SK-N-SH (cell line): Measurements from ENCODE around the gene THSD4. TPM values are rescaled to one million over a fixed set of nuclear protein-coding genes. Genes with fewer than 3 reads are reported as not detected.

Source experiments
- CTCF ChIA-PET: fragments of 300-600, 350-600 bp; formaldehyde crosslinking; extraction: SDS; loops from one replicate; lab custom pipeline; 2021; lab: Yijun Ruan, JAX
- POLR2A ChIA-PET: fragments of 350-600 bp; sonication (Branson Sonifier 250); formaldehyde crosslinking; extraction: SDS; loops from one replicate; lab custom pipeline; 2020; ENCODE audit warnings: antibody characterized with exemption, inconsistent platforms; lab: Yijun Ruan, JAX
- DNase-seq: peaks from one replicate; pipeline ENCODE4 v3.0.0; 2012
- H2AFZ ChIP-seq: fragments of 200-600 bp; sonication (generic); 2 replicates; pipeline ENCODE4 v1.8.1; 2016; ENCODE audit warnings: antibody characterized with exemption, mild to moderate bottlenecking, low read depth
- H3F3A ChIP-seq: fragments of 200-600 bp; sonication (generic); replicated peaks from 2 replicates; pipeline ENCODE3; 2016; ENCODE audit warnings: antibody characterized with exemption, mild to moderate bottlenecking; ENCODE audit not compliant: insufficient read depth
- H3K27ac ChIP-seq, 2 experiments: fragments of 200-500 bp in 1 of 2; fragments of 200-600 bp in 1 of 2; sonication (Bioruptor generic) in 1 of 2; sonication (generic), shearing (Covaris generic) in 1 of 2; 2 replicates each; pipeline versions ENCODE4 v1.5.1 to v1.6.1; 2014 to 2016; ENCODE audit warnings: low read depth in 2 of 2, inconsistent platforms in 1 of 2, low read length in 1 of 2, mild to moderate bottlenecking in 1 of 2, mixed read lengths in 1 of 2
- H3K27me3 ChIP-seq: fragments of 200-600 bp; sonication (generic), shearing (Covaris generic); 2 replicates; pipeline ENCODE4 v1.6.1; 2016; ENCODE audit warnings: mixed run types; ENCODE audit not compliant: insufficient read depth
- H3K36me3 ChIP-seq, 2 experiments: fragments of 200-500 bp in 1 of 2; fragments of 200-600 bp in 1 of 2; sonication (Bioruptor generic) in 1 of 2; sonication (generic) in 1 of 2; replicated peaks in 1 of 2; 2 replicates each; pipeline versions ENCODE3 to v1.5.1; 2014 to 2016; ENCODE audit warnings: low read length in 1 of 2, mild to moderate bottlenecking in 1 of 2; ENCODE audit not compliant: insufficient read depth in 2 of 2, control insufficient read depth in 1 of 2
- H3K4me1 ChIP-seq, 2 experiments: fragments of 200-500 bp in 1 of 2; fragments of 200-600 bp in 1 of 2; sonication (Bioruptor generic) in 1 of 2; sonication (generic), shearing (Covaris generic) in 1 of 2; 2 replicates each; pipeline versions ENCODE4 v1.5.1 to v1.6.1; 2014 to 2016; ENCODE audit warnings: low read depth in 1 of 2, low read length in 1 of 2, mixed run types in 1 of 2; ENCODE audit not compliant: insufficient read depth in 2 of 2, control insufficient read depth in 1 of 2
- H3K4me2 ChIP-seq: fragments of 200-600 bp; sonication (generic), shearing (Covaris generic); 2 replicates; pipeline ENCODE4 v1.6.1; 2017; ENCODE audit warnings: mixed run types
- H3K4me3 ChIP-seq, 2 experiments: fragments of 200-500 bp in 1 of 2; fragments of 200-600 bp in 1 of 2; sonication (Bioruptor generic) in 1 of 2; sonication (generic), shearing (Covaris generic) in 1 of 2; 2 replicates each; pipeline versions ENCODE4 v1.5.1 to v1.8.1; 2014 to 2016; ENCODE audit warnings: low read depth in 2 of 2, inconsistent platforms in 1 of 2, low read length in 1 of 2, mild to moderate bottlenecking in 1 of 2, mixed read lengths in 1 of 2, moderate library complexity in 1 of 2
- H3K79me2 ChIP-seq: fragments of 200-600 bp; sonication (generic); 2 replicates; pipeline ENCODE4 v1.8.1; 2017; ENCODE audit warnings: mild to moderate bottlenecking; ENCODE audit not compliant: insufficient read depth
- H3K9ac ChIP-seq: fragments of 200-600 bp; sonication (generic); 2 replicates; pipeline ENCODE4 v1.6.1; 2017; ENCODE audit warnings: mixed run types
- H3K9me2 ChIP-seq: fragments of 200-600 bp; sonication (generic); 2 replicates; pipeline ENCODE4 v1.6.1; 2017; ENCODE audit warnings: mixed run types
- H3K9me3 ChIP-seq: fragments of 200-600 bp; sonication (generic); 2 replicates; pipeline ENCODE4 v1.6.1; 2017; ENCODE audit warnings: mixed run types, mild to moderate bottlenecking, moderate library complexity
- H4K20me1 ChIP-seq: fragments of 200-600 bp; sonication (generic); 2 replicates; pipeline ENCODE4 v1.6.1; 2017; ENCODE audit warnings: mild to moderate bottlenecking, mixed run types; ENCODE audit not compliant: insufficient read depth
- CHD2 ChIP-seq: fragments of 150-350 bp; IDR thresholded peaks from 2 replicates; pipeline ENCODE4 v1.6.1; 2018; ENCODE audit warnings: low read length; ENCODE audit not compliant: partially characterized antibody
- ELF1 ChIP-seq: IDR thresholded peaks from 2 replicates; pipeline ENCODE4 v1.4.0; 2012
- EZH2phosphoT487 ChIP-seq: fragments of 200-600 bp; sonication (generic); IDR thresholded peaks from 2 replicates; pipeline ENCODE4 v1.6.1; 2017; ENCODE audit warnings: low read depth, mixed run types, mild to moderate bottlenecking, antibody characterized with exemption, moderate library complexity, borderline replicate concordance
- FOXM1 ChIP-seq: IDR thresholded peaks from 2 replicates; pipeline ENCODE4 v1.4.0; 2012; ENCODE audit warnings: low read depth, mild to moderate bottlenecking
- MEF2A ChIP-seq: IDR thresholded peaks from 2 replicates; pipeline ENCODE4 v1.4.0; 2012; ENCODE audit warnings: low read depth, borderline replicate concordance
- MXI1 ChIP-seq: IDR thresholded peaks from 2 replicates; pipeline ENCODE4 v1.6.1; 2012; ENCODE audit warnings: mild to moderate bottlenecking, low read depth, low read length, improper control_type of control experiment
- NRF1 ChIP-seq: IDR thresholded peaks from 2 replicates; pipeline ENCODE4 v1.6.1; 2012; ENCODE audit warnings: low read depth, mild to moderate bottlenecking, low read length
- RCOR1 ChIP-seq: fragments of 150-350 bp; IDR thresholded peaks from 2 replicates; pipeline ENCODE4 v1.6.1; 2017; ENCODE audit warnings: antibody characterized with exemption, low read length
- RFX5 ChIP-seq: IDR thresholded peaks from 2 replicates; pipeline ENCODE4 v1.6.1; 2012; ENCODE audit warnings: mild to moderate bottlenecking, improper control_type of control experiment, low read length
- SIN3A ChIP-seq: IDR thresholded peaks from 2 replicates; pipeline ENCODE4 v1.6.1; 2012; ENCODE audit warnings: low read depth, mild to moderate bottlenecking, low read length, moderate library complexity, borderline replicate concordance
- SMC3 ChIP-seq: IDR thresholded peaks from 2 replicates; pipeline ENCODE4 v1.6.1; 2012; ENCODE audit warnings: low read depth, low read length, improper control_type of control experiment
- TAF1 ChIP-seq: IDR thresholded peaks from 2 replicates; pipeline ENCODE4 v1.6.1; 2012; ENCODE audit warnings: low read depth, mild to moderate bottlenecking, low read length, moderate library complexity, borderline replicate concordance
- TCF12 ChIP-seq: IDR thresholded peaks from 2 replicates; pipeline ENCODE4 v1.4.0; 2012
- TEAD4 ChIP-seq: IDR thresholded peaks from 2 replicates; pipeline ENCODE4 v1.4.0; 2012; ENCODE audit warnings: mild to moderate bottlenecking, borderline replicate concordance; ENCODE audit not compliant: insufficient read depth
- WGBS: methylation state at CpG from one replicate; pipeline ENCODE4 v1.1.6; 2017; ENCODE audit warnings: low lambda C conversion rate; 5-methylcytosine and 5-hydroxymethylcytosine counted together
- polyA plus RNA-seq, 3 experiments: library from polyadenylated mRNA; depleted of rRNA; stranded (reverse); fragments of >200 nt; gene quantifications; 2 replicates each; pipeline ENCODE4 v1.2.3, GENCODE V29; 2012
- TF ChIP-seq, protein P1 (sequence below): IDR thresholded peaks from 2 replicates; pipeline ENCODE4 v1.4.0; 2012; ENCODE audit warnings: low read depth, borderline replicate concordance
- TF ChIP-seq, protein P2 (sequence below): IDR thresholded peaks from 2 replicates; pipeline ENCODE4; 2012
- TF ChIP-seq, protein P3 (sequence below): IDR thresholded peaks from 2 replicates; pipeline ENCODE4 v1.4.0; 2012; ENCODE audit warnings: low read depth, borderline replicate concordance
- TF ChIP-seq, protein P4 (sequence below): fragments of 150-350 bp; IDR thresholded peaks from 2 replicates; pipeline ENCODE4 v1.6.1; 2017; ENCODE audit warnings: antibody characterized with exemption, low read length, low read depth, borderline replicate concordance
- TF ChIP-seq, protein P5 (sequence below): fragments of 150-350 bp; IDR thresholded peaks from 2 replicates; pipeline ENCODE4 v1.6.1; 2016; ENCODE audit warnings: mild to moderate bottlenecking, low read depth, low read length

Gene THSD4
- polyA plus RNA-seq, 1 of the 3 experiments (the other 2 are of a cell fraction): 79.1 TPM

DNA sequence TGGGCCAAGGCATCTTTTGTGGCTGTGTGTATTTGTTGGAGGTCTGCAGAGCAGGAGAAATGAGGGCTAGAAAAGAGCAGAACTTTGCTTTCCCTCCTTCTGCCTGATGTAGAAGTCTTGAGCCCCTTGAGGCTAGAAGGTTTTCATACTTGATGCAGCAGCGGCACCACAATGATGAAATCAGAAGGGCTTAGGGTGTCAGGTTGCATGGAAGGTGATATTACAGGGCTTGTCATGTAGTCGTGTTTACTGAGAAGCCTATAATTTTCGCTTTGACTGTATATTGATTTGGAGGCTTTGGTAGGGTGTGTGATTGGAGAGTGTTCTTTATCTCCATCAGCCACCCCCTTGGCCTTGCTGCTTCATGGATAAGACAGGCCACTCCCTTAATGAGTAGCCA, 339.8 kb downstream of the THSD4 start (continued):
- TF ChIP-seq MEF2A: no peak
- TF ChIP-seq, protein P1, sequence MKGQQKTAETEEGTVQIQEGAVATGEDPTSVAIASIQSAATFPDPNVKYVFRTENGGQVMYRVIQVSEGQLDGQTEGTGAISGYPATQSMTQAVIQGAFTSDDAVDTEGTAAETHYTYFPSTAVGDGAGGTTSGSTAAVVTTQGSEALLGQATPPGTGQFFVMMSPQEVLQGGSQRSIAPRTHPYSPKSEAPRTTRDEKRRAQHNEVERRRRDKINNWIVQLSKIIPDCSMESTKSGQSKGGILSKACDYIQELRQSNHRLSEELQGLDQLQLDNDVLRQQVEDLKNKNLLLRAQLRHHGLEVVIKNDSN: no peak
- TF ChIP-seq FOXM1: no peak
- TF ChIP-seq TCF12: no peak
- no peak for TF ChIP-seq TEAD4
- no peak for TF ChIP-seq SIN3A
- TF ChIP-seq, all 33 proteins: peak for 0

DNA sequence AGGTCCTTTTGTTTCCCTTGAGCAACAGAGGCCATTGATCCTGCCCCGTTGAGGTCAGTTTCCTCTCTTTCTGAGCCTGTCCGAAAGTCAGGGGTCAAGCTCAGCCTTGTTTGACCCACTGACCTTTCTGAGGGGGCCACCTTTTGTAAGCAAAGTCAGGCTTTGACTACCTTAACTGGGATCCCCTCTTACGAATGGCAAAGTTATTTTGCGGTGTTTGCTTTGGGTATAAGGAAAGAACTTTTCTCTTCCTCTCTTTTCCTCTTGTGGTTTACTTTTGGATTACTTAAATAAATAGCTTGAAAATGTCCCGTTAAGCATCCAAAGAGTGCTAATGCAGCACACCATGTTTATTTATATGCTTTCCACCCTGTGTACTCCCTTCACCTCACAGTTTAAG, 340.6 kb downstream of the THSD4 start:
- no peaks in the 10 kb centered on the region for H3K27me3 ChIP-seq
- H4K20me1 ChIP-seq: no peaks in the 10 kb centered on the region
- CTCF ChIA-PET: interaction anchor here (0.6 to 2.2 kb wide), 6 partner anchors 11 to 644 kb away, joined by 3 to 7 read pairs (median 4); no protein-coding TSS in a partner anchor
- no peak overlapping the region for H3K4me3 ChIP-seq
- no peak overlapping the region for H2AFZ ChIP-seq
- H3K36me3 ChIP-seq: no peaks in the 10 kb centered on the region
- TF ChIP-seq NRF1 (no peak), RCOR1 (no peak), SMC3 (no peak), TEAD4 (no peak), CHD2 (no peak), FOXM1 (no peak), RFX5 (no peak), ELF1 (no peak), MXI1 (no peak), EZH2phosphoT487 (no peak), TAF1 (no peak)
- TF ChIP-seq, protein P2, sequence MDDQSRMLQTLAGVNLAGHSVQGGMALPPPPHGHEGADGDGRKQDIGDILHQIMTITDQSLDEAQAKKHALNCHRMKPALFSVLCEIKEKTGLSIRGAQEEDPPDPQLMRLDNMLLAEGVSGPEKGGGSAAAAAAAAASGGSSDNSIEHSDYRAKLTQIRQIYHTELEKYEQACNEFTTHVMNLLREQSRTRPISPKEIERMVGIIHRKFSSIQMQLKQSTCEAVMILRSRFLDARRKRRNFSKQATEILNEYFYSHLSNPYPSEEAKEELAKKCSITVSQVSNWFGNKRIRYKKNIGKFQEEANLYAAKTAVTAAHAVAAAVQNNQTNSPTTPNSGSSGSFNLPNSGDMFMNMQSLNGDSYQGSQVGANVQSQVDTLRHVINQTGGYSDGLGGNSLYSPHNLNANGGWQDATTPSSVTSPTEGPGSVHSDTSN: no peak
- TF ChIP-seq, protein P3, sequence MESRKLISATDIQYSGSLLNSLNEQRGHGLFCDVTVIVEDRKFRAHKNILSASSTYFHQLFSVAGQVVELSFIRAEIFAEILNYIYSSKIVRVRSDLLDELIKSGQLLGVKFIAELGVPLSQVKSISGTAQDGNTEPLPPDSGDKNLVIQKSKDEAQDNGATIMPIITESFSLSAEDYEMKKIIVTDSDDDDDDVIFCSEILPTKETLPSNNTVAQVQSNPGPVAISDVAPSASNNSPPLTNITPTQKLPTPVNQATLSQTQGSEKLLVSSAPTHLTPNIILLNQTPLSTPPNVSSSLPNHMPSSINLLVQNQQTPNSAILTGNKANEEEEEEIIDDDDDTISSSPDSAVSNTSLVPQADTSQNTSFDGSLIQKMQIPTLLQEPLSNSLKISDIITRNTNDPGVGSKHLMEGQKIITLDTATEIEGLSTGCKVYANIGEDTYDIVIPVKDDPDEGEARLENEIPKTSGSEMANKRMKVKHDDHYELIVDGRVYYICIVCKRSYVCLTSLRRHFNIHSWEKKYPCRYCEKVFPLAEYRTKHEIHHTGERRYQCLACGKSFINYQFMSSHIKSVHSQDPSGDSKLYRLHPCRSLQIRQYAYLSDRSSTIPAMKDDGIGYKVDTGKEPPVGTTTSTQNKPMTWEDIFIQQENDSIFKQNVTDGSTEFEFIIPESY: no peak
- TF ChIP-seq, protein P4, sequence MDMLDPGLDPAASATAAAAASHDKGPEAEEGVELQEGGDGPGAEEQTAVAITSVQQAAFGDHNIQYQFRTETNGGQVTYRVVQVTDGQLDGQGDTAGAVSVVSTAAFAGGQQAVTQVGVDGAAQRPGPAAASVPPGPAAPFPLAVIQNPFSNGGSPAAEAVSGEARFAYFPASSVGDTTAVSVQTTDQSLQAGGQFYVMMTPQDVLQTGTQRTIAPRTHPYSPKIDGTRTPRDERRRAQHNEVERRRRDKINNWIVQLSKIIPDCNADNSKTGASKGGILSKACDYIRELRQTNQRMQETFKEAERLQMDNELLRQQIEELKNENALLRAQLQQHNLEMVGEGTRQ: no peak
- TF ChIP-seq, protein P5, sequence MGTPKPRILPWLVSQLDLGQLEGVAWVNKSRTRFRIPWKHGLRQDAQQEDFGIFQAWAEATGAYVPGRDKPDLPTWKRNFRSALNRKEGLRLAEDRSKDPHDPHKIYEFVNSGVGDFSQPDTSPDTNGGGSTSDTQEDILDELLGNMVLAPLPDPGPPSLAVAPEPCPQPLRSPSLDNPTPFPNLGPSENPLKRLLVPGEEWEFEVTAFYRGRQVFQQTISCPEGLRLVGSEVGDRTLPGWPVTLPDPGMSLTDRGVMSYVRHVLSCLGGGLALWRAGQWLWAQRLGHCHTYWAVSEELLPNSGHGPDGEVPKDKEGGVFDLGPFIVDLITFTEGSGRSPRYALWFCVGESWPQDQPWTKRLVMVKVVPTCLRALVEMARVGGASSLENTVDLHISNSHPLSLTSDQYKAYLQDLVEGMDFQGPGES: no peak
- H3K27ac ChIP-seq: no peak overlapping the region
- H3K4me2 ChIP-seq: no peak overlapping the region
- DNase-seq: no peak
- H3K9me3 ChIP-seq: no peaks in the 10 kb centered on the region
- peaks cover 0 to 5% of the 10 kb centered on the region in 2 experiments; a peak in 2 of 4 replicates for H3K4me1 ChIP-seq
- H3K9ac ChIP-seq: no peak overlapping the region
- no peaks in the 10 kb centered on the region for H3K79me2 ChIP-seq
- POLR2A ChIA-PET: no interaction called here
- 77% methylated on average over 5 of the region's 5 CpGs for WGBS
- H3F3A ChIP-seq: peaks cover 4% of the 10 kb centered on the region
- no peaks in the 10 kb centered on the region for H3K9me2 ChIP-seq
